Ureter (tissue), 1 donor: ENCODE measurements around the gene VASH1. TPM values are rescaled to one million over a fixed set of nuclear protein-coding genes. Genes with fewer than 3 reads are reported as not detected.

ENCODE experiments used
- DNase-seq: peaks from one replicate; pipeline ENCODE4 v3.0.0-alpha.2; 2020; ENCODE audit warnings: low spot score
- total RNA-seq: library from RNA; stranded (reverse); gene quantifications from one replicate; pipeline ENCODE4 v1.2.4, GENCODE V29; 2023
- donor health status: DM: yes; HTN: yes; CAD: no.

Gene VASH1
- total RNA-seq, 1 donor from 2014 or later = 9.0 TPM

GRCh38 chr14:76742966-76743365, 18.3 kb upstream of the VASH1 start:
- no peak for DNase-seq

GRCh38 chr14:76752744-76753143, 8.5 kb upstream of the VASH1 start:
- DNase-seq = no peak

GRCh38 chr14:76753541-76754198, 7.6 kb upstream of the VASH1 start:
- no peak for DNase-seq

GRCh38 chr14:76754586-76754985, 6.7 kb upstream of the VASH1 start:
- no peak for DNase-seq

GRCh38 chr14:76755610-76756370, 5.5 kb upstream of the VASH1 start:
- DNase-seq = no peak

GRCh38 chr14:76756371-76756750, 4.9 kb upstream of the VASH1 start:
- no peak for DNase-seq

- DNase-seq = no peak
Measured at GRCh38 chr14:76759589-76759988, 1.7 kb upstream of the VASH1 start.

GRCh38 chr14:76760331-76761135, 735 bp upstream of the VASH1 start:
- DNase-seq = no peak

GRCh38 chr14:76761960-76762410, 717 bp downstream of the VASH1 start:
- no peak for DNase-seq

- DNase-seq = no peak
Measured at GRCh38 chr14:76762411-76763095, 1.3 kb downstream of the VASH1 start.

- no peak for DNase-seq
Measured at GRCh38 chr14:76763096-76764041, 2.1 kb downstream of the VASH1 start.

- peak; percentile 30 for DNase-seq
Measured at GRCh38 chr14:76765461-76765931, 4.2 kb downstream of the VASH1 start.

- no peak for DNase-seq
Measured at GRCh38 chr14:76767681-76768656, 6.7 kb downstream of the VASH1 start.

- peak; percentile 41 for DNase-seq
Measured at GRCh38 chr14:76768671-76769500, 7.6 kb downstream of the VASH1 start.

- no peak for DNase-seq
Measured at GRCh38 chr14:76769636-76770292, 8.5 kb downstream of the VASH1 start.

GRCh38 chr14:76770521-76771436, 9.5 kb downstream of the VASH1 start:
- DNase-seq = no peak
